Activated T-cell treated with anti-CD3 and anti-CD28 coated beads, Interleukin-2, amount 50 U/mL, for 24 hours (primary cell): ENCODE measurements around the gene VAT1.
"Not testable (repeated sequence)": the region's sequence is repeated elsewhere in the genome, so short reads cannot be mapped to it uniquely, and the experiment has no call there.

ENCODE experiments used
- DNase-seq: peaks from one replicate; pipeline ENCODE4 v3.0.0-alpha.2; 2020
- H3K27ac Mint-ChIP-seq: 2 replicates; pipeline ENCODE4 v1.8.0; 2020; ENCODE audit warnings: mild to moderate bottlenecking, mixed read lengths
- H3K27me3 Mint-ChIP-seq: 2 replicates; pipeline ENCODE4 v1.8.0; 2020; ENCODE audit warnings: mixed read lengths
- H3K36me3 Mint-ChIP-seq: 2 replicates; pipeline ENCODE4 v1.8.0; 2020; ENCODE audit warnings: low read depth, mixed read lengths
- H3K4me1 Mint-ChIP-seq: 2 replicates; pipeline ENCODE4 v1.8.0; 2020; ENCODE audit warnings: low read depth, mixed read lengths
- H3K4me3 Mint-ChIP-seq: 2 replicates; pipeline ENCODE4 v1.8.0; 2020; ENCODE audit warnings: mild to moderate bottlenecking, moderate library complexity, mixed read lengths
- H3K9me3 Mint-ChIP-seq: 2 replicates; pipeline ENCODE4 v1.8.0; 2020; ENCODE audit warnings: mixed read lengths

Gene VAT1

GRCh38 chr17:43021741-43022512 is at the start of gene VAT1:
TSS of gene VAT1 (minus strand) at chr17:43022385. CDS start at chr17:43022322, 63 bp downstream.
- peak; percentile 80 for DNase-seq
- Mint-ChIP-seq H3K4me3 (peak within 1 kb of the TSS; percentile 85), H3K27me3 (peaks cover 2% of the 10 kb centered on the region), H3K36me3 (no peaks in the 10 kb centered on the region), H3K4me1 (peaks cover 40% of the 10 kb centered on the region), H3K9me3 (no peaks in the 10 kb centered on the region), H3K27ac (peak within 1 kb of the TSS; percentile 81)

- no peak overlapping the region for H3K27ac Mint-ChIP-seq
- H3K9me3 Mint-ChIP-seq: no peaks in the 10 kb centered on the region
- H3K36me3 Mint-ChIP-seq: peaks cover 72% of the 10 kb centered on the region
- H3K27me3 Mint-ChIP-seq: no peaks in the 10 kb centered on the region
- no peak overlapping the region for H3K4me3 Mint-ChIP-seq
- DNase-seq: no peak
- H3K4me1 Mint-ChIP-seq: no peaks in the 10 kb centered on the region
Observed at GRCh38 chr17:43070872-43071271, 48.7 kb upstream of the VAT1 start.

- H3K9me3 Mint-ChIP-seq: no peaks in the 10 kb centered on the region
- no peak for DNase-seq
- H3K36me3 Mint-ChIP-seq: peaks cover 72% of the 10 kb centered on the region
- H3K27me3 Mint-ChIP-seq: no peaks in the 10 kb centered on the region
- H3K4me3 Mint-ChIP-seq: no peak overlapping the region
- no peaks in the 10 kb centered on the region for H3K4me1 Mint-ChIP-seq
- H3K27ac Mint-ChIP-seq: no peak overlapping the region
Observed at GRCh38 chr17:43070257-43070656, 48.1 kb upstream of the VAT1 start.

GRCh38 chr17:43069368-43069898 is 47.2 kb upstream of the VAT1 start:
- Mint-ChIP-seq H3K4me1 (no peaks in the 10 kb centered on the region), H3K4me3 (no peak overlapping the region), H3K27me3 (no peaks in the 10 kb centered on the region), H3K27ac (no peak overlapping the region), H3K36me3 (peaks cover 68% of the 10 kb centered on the region), H3K9me3 (no peaks in the 10 kb centered on the region)
- DNase-seq: no peak

GRCh38 chr17:43068570-43069367 is 46.6 kb upstream of the VAT1 start:
- H3K4me1 Mint-ChIP-seq: no peaks in the 10 kb centered on the region
- no peak overlapping the region for H3K27ac Mint-ChIP-seq
- no peak for DNase-seq
- no peaks in the 10 kb centered on the region for H3K9me3 Mint-ChIP-seq
- H3K27me3 Mint-ChIP-seq: no peaks in the 10 kb centered on the region
- no peak overlapping the region for H3K4me3 Mint-ChIP-seq
- H3K36me3 Mint-ChIP-seq: peaks cover 68% of the 10 kb centered on the region

GRCh38 chr17:43062984-43063638 is 40.9 kb upstream of the VAT1 start:
- H3K27ac Mint-ChIP-seq: no peak overlapping the region
- H3K36me3 Mint-ChIP-seq: peaks cover 85% of the 10 kb centered on the region
- H3K27me3 Mint-ChIP-seq: no peaks in the 10 kb centered on the region

GRCh38 chr17:43056051-43056450 is 33.9 kb upstream of the VAT1 start:
- no peaks in the 10 kb centered on the region for H3K9me3 Mint-ChIP-seq
- no peak overlapping the region for H3K27ac Mint-ChIP-seq
- peaks cover 85% of the 10 kb centered on the region for H3K36me3 Mint-ChIP-seq
- no peak for DNase-seq
- H3K27me3 Mint-ChIP-seq: no peaks in the 10 kb centered on the region
- no peaks in the 10 kb centered on the region for H3K4me1 Mint-ChIP-seq
- no peak overlapping the region for H3K4me3 Mint-ChIP-seq

More at GRCh38 chr17:43062984-43063638, 40.9 kb upstream of the VAT1 start:
- Mint-ChIP-seq H3K4me1 (no peaks in the 10 kb centered on the region), H3K9me3 (no peaks in the 10 kb centered on the region), H3K4me3 (no peak overlapping the region)
- no peak for DNase-seq

GRCh38 chr17:43053008-43053407 is 30.8 kb upstream of the VAT1 start:
- H3K36me3 Mint-ChIP-seq: peaks cover 87% of the 10 kb centered on the region
- H3K9me3 Mint-ChIP-seq, H3K4me1 Mint-ChIP-seq, H3K27me3 Mint-ChIP-seq, DNase-seq, H3K27ac Mint-ChIP-seq, H3K4me3 Mint-ChIP-seq: not testable (repeated sequence)

- Mint-ChIP-seq H3K4me1 (no peaks in the 10 kb centered on the region), H3K9me3 (no peaks in the 10 kb centered on the region), H3K36me3 (peaks cover 95% of the 10 kb centered on the region), H3K27ac (no peak overlapping the region), H3K27me3 (no peaks in the 10 kb centered on the region), H3K4me3 (no peak overlapping the region)
- no peak for DNase-seq
Observed at GRCh38 chr17:43051969-43052368, 29.8 kb upstream of the VAT1 start.

GRCh38 chr17:43044024-43044423 is 21.8 kb upstream of the VAT1 start:
- Mint-ChIP-seq H3K9me3 (no peaks in the 10 kb centered on the region), H3K27me3 (no peaks in the 10 kb centered on the region), H3K4me3 (no peak overlapping the region), H3K36me3 (peaks cover 53% of the 10 kb centered on the region), H3K27ac (no peak overlapping the region), H3K4me1 (no peaks in the 10 kb centered on the region)
- no peak for DNase-seq

GRCh38 chr17:43043307-43043706 is 21.1 kb upstream of the VAT1 start:
- peaks cover 46% of the 10 kb centered on the region for H3K36me3 Mint-ChIP-seq

GRCh38 chr17:43042025-43042628 is 19.9 kb upstream of the VAT1 start:
- H3K9me3 Mint-ChIP-seq: no peaks in the 10 kb centered on the region
- no peak for DNase-seq
- no peaks in the 10 kb centered on the region for H3K4me1 Mint-ChIP-seq
- no peak overlapping the region for H3K27ac Mint-ChIP-seq
- no peak overlapping the region for H3K4me3 Mint-ChIP-seq
- peaks cover 35% of the 10 kb centered on the region for H3K36me3 Mint-ChIP-seq
- H3K27me3 Mint-ChIP-seq: no peaks in the 10 kb centered on the region

More at GRCh38 chr17:43043307-43043706, 21.1 kb upstream of the VAT1 start:
- DNase-seq: no peak
- no peak overlapping the region for H3K4me3 Mint-ChIP-seq
- no peaks in the 10 kb centered on the region for H3K4me1 Mint-ChIP-seq
- no peak overlapping the region for H3K27ac Mint-ChIP-seq
- no peaks in the 10 kb centered on the region for H3K27me3 Mint-ChIP-seq
- H3K9me3 Mint-ChIP-seq: no peaks in the 10 kb centered on the region

- Mint-ChIP-seq H3K36me3 (peaks cover 26% of the 10 kb centered on the region), H3K4me1 (no peaks in the 10 kb centered on the region), H3K4me3 (no peak overlapping the region)
Observed at GRCh38 chr17:43040655-43041054, 18.5 kb upstream of the VAT1 start.

GRCh38 chr17:43039646-43040045 is 17.5 kb upstream of the VAT1 start:
- H3K36me3 Mint-ChIP-seq: peaks cover 16% of the 10 kb centered on the region
- H3K27me3 Mint-ChIP-seq: no peaks in the 10 kb centered on the region
- H3K4me3 Mint-ChIP-seq: no peak overlapping the region
- no peaks in the 10 kb centered on the region for H3K4me1 Mint-ChIP-seq
- H3K27ac Mint-ChIP-seq: no peak overlapping the region
- DNase-seq: no peak
- no peaks in the 10 kb centered on the region for H3K9me3 Mint-ChIP-seq

More at GRCh38 chr17:43040655-43041054, 18.5 kb upstream of the VAT1 start:
- Mint-ChIP-seq H3K27me3 (no peaks in the 10 kb centered on the region), H3K9me3 (no peaks in the 10 kb centered on the region), H3K27ac (no peak overlapping the region)
- no peak for DNase-seq
